NCI-H2107 treated with DMSO at 0.1 percent for 48 hours (cell line): ENCODE results near the gene IRF2BP1.
A peak's percentile ranks its signal among the peaks of the same experiment; 100 is the strongest.
"Not testable (repeated sequence)": the region's sequence is repeated elsewhere in the genome, so short reads cannot be mapped to it uniquely, and the experiment has no call there.

Experiments used
- DNase-seq: peaks from one replicate; lab custom pipeline; 2025; ENCODE audit not compliant: unreplicated experiment; lab: John Stamatoyannopoulos, UW

Gene IRF2BP1

GRCh38 chr19:45902651-45903625 lies 17.0 kb upstream of the IRF2BP1 start:
- peak; percentile 90 for DNase-seq

GRCh38 chr19:45901912-45902650 lies 16.1 kb upstream of the IRF2BP1 start, which contains the start of gene MYPOP:
TSS of gene MYPOP (minus strand) at chr19:45902613. CDS start at chr19:45901773, 840 bp downstream.
- no peak for DNase-seq

- no peak for DNase-seq
Measured at GRCh38 chr19:45901432-45901911, 15.5 kb upstream of the IRF2BP1 start.

- no peak for DNase-seq
Measured at GRCh38 chr19:45900738-45901431, 14.9 kb upstream of the IRF2BP1 start.

- no peak for DNase-seq
Measured at GRCh38 chr19:45899919-45900589, 14.1 kb upstream of the IRF2BP1 start.

- DNase-seq, result no peak
Measured at GRCh38 chr19:45899253-45899652, 13.3 kb upstream of the IRF2BP1 start.

- DNase-seq, result no peak
Measured at GRCh38 chr19:45897261-45897812, 11.4 kb upstream of the IRF2BP1 start.

GRCh38 chr19:45895983-45896599 lies 10.2 kb upstream of the IRF2BP1 start:
- not testable (repeated sequence) for DNase-seq

GRCh38 chr19:45895519-45895972 lies 9.6 kb upstream of the IRF2BP1 start:
- DNase-seq, result no peak

- no peak for DNase-seq
Measured at GRCh38 chr19:45890877-45891276, 4.9 kb upstream of the IRF2BP1 start.

GRCh38 chr19:45889210-45889885 lies 3.4 kb upstream of the IRF2BP1 start:
- no peak for DNase-seq

GRCh38 chr19:45887200-45887710 lies 1.3 kb upstream of the IRF2BP1 start:
- no peak for DNase-seq

GRCh38 chr19:45886427-45887199 lies 672 bp upstream of the IRF2BP1 start:
- DNase-seq, result peak; percentile 68

- DNase-seq, result no peak
Measured at GRCh38 chr19:45884682-45885555, 1.0 kb downstream of the IRF2BP1 start.

- no peak for DNase-seq
Measured at GRCh38 chr19:45883881-45884681, 1.9 kb downstream of the IRF2BP1 start.

- no peak for DNase-seq
Measured at GRCh38 chr19:45883586-45883880, 2.4 kb downstream of the IRF2BP1 start.
